Upper lobe of left lung (tissue), 4 donors: ENCODE results near the gene CTBP2.
A peak's percentile ranks its signal among the peaks of the same experiment; 100 is the strongest.

ENCODE experiments used
- CTCF ChIP-seq, 6 experiments: fragments of 450-650 bp in 4 of 6; fragments of 200-600 bp in 2 of 6; sonication (generic) in 2 of 6; IDR thresholded peaks; one replicate each; pipeline ENCODE4 v1.5.1; 2016 to 2019; ENCODE audit warnings: antibody characterized with exemption in 6 of 6
- EP300 ChIP-seq, 4 donors: sonication (generic); formaldehyde crosslinking; IDR thresholded peaks; one replicate each; pipeline ENCODE4 v1.5.1; 2017; ENCODE audit warnings: antibody characterized with exemption in 4 of 4, control low read depth in 2 of 4
- POLR2AphosphoS5 ChIP-seq, 2 donors: sonication (generic); formaldehyde crosslinking; IDR thresholded peaks; one replicate each; pipeline ENCODE4 v1.5.1; 2017; ENCODE audit warnings: antibody characterized with exemption in 2 of 2

GRCh38 chr10:125048094-125048864, 112.1 kb downstream of the CTBP2 start:
- TF ChIP-seq CTCF (IDR thresholded peaks at IDR 0.05), result peak; percentile 88 to 96 (median 94)
- no peak for TF ChIP-seq POLR2AphosphoS5 (IDR thresholded peaks at IDR 0.05)
- TF ChIP-seq EP300 (IDR thresholded peaks at IDR 0.05), result no peak
